NCI-H774 (cell line): Measurements from ENCODE around the gene SVIL.

Experiments
- DNase-seq: peaks from one replicate; lab custom pipeline; 2025; lab: John Stamatoyannopoulos, UW

SVIL gene, protein sequence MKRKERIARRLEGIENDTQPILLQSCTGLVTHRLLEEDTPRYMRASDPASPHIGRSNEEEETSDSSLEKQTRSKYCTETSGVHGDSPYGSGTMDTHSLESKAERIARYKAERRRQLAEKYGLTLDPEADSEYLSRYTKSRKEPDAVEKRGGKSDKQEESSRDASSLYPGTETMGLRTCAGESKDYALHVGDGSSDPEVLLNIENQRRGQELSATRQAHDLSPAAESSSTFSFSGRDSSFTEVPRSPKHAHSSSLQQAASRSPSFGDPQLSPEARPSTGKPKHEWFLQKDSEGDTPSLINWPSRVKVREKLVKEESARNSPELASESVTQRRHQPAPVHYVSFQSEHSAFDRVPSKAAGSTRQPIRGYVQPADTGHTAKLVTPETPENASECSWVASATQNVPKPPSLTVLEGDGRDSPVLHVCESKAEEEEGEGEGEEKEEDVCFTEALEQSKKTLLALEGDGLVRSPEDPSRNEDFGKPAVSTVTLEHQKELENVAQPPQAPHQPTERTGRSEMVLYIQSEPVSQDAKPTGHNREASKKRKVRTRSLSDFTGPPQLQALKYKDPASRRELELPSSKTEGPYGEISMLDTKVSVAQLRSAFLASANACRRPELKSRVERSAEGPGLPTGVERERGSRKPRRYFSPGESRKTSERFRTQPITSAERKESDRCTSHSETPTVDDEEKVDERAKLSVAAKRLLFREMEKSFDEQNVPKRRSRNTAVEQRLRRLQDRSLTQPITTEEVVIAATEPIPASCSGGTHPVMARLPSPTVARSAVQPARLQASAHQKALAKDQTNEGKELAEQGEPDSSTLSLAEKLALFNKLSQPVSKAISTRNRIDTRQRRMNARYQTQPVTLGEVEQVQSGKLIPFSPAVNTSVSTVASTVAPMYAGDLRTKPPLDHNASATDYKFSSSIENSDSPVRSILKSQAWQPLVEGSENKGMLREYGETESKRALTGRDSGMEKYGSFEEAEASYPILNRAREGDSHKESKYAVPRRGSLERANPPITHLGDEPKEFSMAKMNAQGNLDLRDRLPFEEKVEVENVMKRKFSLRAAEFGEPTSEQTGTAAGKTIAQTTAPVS (N-terminal part only)

DNA sequence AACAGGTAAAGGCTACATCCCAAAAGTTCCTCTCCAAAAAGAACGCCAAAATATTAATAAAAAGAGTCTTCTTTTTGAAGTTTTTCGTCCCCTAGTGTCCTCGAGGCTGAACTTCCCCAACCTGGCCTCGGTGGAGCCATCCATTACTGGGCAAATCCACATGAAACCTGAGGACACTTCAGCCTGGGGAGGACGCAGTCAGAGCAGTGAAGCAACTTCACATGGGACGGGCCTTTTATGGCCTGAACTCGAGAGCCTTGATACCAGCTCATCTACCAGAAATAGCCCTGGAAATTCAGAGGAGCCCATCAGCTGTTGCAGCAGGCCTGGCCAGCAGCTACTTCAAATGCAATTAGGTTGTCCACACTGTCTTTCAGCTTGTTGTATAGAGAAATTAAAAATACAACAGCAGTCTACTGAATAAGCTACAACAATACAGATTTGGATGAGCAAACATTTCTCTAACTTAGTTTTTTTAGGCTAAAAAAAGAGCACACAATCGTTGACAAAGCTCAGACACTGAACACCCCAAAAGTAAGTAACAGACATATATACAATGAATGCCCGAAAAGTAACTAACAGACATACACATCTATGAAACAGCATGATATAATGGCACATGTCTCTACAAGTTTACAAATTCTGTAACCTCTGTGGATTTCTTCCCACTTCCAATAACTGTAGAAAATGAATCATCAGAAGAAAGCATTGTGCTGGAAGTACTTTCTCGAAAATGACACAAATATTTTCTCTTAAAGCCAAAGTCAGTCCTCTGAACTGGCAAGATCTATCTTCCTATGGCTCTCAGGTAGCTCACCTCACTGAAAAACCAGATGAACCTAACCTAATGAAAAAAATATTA, at the start of gene SVIL:
SVIL (minus strand) TSS at position 208 of the 862 bp plus-strand sequence. CDS start 79,913 bp downstream, outside the sequence.
- DNase-seq: no peak

DNA sequence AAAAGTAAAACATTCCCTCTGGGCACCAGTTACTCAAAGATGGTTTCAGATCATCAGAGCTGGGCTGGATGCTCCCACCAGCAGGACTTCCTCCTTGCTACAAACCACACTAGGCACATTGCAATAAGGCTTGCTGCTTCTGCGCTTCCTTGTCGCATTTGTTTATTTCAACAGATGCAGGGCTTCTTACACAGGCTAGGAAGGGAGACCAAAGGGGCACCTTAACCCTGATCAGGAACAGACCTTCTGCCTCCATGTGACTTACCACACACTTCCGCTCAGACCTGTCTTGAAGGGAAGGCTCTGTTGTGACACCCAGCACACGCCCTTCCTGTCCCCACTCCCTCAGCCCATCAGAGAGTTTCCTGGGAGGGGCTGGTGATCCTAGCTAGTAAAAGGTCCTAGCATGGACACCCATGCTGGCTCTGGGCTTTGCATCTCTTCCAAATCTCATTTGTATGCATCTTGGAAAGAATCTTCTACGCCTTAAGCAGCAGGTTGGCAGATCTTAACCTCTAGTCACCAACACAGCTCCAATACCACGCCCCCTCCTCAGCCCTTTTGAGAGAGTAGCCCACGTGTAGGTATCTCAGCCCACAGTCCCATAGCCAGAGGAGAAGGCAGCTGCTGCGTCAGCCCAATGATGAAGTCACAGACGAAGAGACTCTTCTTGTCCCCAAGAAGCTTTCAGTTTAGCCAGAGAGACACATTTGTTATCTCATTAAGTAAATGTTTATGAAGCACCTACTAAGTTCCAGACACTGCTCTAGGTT, 47.1 kb upstream of the SVIL start:
- no peak for DNase-seq

DNA sequence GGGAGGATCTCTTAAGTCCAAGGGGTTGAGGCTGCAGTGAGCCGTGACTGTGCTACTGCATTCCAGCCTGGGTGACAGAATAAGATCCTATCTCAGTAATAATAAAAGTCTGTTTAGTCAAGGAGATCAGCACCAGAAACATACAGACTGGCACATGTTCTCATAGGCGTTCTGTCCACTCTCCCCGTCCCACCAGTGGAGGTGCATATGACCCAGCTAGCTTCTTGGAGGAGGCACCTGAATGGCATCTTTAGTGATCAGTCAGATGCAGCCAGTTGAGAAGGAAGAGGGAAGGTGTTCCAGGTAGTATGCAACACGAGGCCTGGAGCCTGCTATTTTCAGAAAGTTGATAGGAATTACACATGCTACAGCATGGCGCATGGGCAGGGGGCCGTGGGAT, 45.3 kb upstream of the SVIL start:
- no peak for DNase-seq

DNA sequence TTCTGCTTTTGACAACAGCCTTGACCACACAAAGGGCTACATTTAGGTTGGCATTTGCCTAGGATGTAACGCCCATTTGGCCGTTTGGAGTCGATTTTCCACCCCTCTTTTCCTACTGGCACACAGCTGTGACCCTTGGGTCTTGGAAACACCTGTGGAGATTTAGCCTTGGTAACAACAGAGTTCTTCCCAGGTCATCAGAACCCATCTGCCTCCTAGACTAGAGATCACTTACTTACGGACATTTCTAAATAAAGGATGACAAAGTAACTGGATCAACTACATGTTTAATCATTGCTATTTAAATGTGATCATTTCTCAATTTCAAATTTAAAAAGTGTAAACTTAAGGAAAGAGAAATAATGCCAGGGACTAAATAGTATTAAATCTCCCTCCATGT, 42.0 kb upstream of the SVIL start:
- DNase-seq: no peak

DNA sequence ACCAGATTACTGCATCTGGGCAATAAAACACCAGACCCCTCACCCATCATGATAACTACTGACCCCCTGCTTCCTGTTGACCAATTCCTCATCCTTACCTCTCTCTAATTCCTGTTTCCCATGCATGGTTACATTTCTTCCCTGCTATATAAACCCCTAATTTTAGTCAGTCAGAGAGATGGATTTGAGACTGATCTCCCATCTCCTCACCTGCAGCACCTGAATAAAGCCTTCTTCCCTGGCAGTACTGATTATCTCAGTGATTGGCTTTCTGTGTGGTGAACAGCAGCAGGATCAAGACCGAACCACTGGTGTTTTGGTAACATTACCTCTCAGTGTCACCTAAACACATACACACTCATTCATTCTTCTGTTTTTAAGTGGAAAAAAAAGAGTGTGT, 41.2 kb upstream of the SVIL start:
- no peak for DNase-seq

DNA sequence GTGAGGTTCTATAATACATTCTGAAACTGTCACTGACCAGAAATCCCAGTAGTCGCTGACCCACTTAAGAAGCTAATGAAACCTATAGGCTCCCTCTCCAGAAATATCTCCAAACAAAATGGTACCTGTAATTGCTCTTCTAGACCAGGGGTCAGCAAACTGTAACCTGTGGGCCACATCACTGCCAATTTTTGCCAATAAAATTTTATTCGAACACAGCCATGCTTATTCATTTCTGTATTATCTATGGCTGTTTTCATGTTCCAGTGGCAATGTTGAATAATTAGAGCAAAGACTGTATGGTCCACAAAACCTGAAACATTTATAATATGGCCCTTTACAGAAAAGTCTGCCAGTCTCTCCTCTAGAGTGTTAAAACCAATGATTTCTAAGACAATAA, 37.2 kb upstream of the SVIL start:
- no peak for DNase-seq

DNA sequence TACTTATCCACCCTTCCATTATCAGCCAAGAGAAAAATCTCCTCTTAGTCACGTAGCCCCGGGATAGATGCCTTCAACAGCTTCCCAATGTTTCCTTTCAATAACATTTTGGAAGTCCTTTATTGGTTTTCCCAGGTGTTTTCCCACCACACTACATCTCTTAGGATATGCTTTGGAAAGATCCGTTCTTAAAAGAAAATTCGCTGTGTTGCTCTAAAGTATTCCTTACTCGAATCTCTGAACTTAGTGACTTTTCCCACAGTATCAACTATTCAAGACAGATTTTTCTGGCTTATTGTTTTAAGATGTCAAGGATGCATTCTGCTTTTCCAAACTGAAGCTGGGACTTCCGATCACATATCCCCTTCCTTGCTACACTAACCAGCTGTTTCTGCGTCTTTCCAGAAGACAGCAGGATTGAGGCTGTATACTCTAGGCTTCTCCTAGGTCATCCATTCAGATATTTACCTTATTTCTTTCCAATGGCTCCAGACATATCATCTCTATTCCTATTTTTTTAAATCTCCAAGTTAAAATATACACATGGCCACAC, 36.5 kb upstream of the SVIL start:
- DNase-seq: no peak

DNA sequence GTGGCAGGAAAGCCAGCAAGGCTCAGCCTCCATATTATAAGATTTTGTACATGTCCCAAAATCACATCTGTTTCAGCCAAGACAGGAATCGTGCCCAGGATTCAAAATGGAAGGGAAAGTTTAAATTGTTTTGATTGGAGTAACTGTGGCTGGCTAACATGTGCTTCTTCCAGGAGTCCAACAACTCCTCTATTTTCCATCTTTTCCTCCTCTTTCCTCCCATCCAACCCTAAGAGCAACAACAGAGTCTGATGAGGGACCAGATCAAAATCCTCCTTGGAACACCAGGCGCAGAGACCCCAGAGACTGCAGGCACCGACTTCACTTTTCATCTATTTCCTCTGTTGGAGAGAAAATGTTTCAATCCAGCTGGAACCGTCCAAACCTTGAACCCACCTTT, 36.0 kb upstream of the SVIL start:
- DNase-seq: no peak

DNA sequence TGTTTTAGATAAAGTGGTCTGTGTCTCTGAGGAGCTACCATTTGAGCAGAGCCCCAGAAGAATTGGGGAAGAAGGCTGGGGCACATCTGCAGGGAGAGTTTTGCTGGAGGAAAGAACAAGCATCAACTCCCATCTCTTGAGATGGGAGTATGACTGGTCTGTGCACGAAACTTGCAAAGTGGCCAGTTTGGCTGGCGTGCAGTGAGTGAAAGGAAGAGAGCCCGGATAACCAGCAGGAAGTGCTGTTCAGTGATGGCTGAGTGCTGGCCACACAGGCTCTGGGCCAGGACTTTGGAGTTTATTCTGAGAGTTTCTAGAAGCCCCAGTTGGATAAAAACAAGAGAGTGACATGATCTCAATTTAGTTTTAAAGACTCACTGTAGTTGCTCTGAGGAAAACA, 34.4 kb upstream of the SVIL start:
- DNase-seq: no peak

DNA sequence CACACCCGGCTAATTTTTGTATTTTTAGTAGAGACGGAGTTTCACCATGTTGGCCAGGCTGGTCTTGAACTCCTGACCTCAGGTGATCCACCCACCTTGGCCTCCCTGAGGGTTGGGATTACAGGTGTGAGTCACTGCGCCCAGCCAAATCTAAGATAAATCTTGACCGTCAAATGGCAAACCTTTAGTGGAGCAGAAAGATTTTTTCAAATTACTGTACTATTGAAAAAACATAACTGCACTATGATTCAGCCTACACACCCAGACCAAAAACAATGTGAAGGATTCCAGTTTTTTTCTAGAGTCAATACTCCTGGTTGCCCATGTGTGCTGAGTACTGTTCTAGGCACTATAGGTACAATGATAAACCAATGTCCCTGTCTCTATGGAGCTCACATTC, 33.9 kb upstream of the SVIL start:
- DNase-seq: no peak

DNA sequence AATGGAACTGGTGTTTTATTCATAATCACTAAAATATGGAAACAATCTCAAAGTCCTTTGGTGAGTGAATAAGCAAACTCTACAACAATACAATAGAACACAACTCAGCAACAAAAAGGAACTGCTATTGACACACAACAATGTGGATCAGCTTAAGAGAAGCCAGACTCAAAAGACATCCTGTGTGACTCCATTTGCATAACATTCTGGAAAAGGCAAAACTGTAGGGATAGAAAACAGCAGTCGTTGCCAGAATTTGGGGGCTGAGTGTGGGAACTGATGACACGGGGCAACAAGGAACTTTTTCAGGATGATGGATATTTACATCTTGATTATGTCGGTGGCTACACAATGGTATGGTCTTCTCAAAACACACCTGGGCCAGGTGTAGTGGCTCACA, 32.4 kb upstream of the SVIL start:
- DNase-seq: no peak

DNA sequence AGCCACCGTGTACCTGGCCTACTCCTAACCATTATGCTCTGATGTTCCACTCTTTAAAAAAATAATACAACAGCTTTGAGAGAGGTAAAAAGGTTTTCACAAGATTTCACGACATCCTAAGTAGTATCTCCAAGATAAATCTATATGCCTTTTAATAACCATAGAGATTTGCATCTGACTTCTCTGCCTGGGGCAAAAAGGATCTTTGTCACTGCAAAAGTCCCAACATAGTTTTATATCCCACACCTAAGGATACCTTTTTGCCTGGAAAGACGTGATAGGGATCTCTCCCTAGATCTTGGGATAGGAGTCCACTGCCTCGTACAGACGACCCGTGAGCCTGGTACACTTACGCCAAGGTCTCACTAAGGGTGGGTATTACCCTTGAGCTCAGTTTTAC, 31.4 kb upstream of the SVIL start:
- DNase-seq: no peak

DNA sequence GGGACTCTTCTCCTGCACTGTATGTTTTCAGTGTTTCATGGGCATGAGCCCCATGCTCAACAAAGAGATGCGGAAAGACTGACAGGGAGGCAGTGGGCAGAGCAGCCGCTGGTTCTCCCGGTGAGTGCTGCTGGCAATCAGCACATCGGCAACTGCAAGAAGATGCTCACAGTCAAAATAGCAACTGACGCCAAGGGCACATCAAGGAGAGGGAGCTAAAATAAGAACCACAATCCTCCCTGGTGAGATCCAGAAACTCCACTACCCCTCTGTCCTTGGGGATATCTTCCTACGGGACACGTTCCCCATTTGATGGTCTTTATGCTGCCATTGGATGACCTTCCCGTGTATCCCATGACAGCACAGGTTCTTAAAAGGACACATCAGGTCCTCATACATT, 28.9 kb upstream of the SVIL start:
- no peak for DNase-seq

DNA sequence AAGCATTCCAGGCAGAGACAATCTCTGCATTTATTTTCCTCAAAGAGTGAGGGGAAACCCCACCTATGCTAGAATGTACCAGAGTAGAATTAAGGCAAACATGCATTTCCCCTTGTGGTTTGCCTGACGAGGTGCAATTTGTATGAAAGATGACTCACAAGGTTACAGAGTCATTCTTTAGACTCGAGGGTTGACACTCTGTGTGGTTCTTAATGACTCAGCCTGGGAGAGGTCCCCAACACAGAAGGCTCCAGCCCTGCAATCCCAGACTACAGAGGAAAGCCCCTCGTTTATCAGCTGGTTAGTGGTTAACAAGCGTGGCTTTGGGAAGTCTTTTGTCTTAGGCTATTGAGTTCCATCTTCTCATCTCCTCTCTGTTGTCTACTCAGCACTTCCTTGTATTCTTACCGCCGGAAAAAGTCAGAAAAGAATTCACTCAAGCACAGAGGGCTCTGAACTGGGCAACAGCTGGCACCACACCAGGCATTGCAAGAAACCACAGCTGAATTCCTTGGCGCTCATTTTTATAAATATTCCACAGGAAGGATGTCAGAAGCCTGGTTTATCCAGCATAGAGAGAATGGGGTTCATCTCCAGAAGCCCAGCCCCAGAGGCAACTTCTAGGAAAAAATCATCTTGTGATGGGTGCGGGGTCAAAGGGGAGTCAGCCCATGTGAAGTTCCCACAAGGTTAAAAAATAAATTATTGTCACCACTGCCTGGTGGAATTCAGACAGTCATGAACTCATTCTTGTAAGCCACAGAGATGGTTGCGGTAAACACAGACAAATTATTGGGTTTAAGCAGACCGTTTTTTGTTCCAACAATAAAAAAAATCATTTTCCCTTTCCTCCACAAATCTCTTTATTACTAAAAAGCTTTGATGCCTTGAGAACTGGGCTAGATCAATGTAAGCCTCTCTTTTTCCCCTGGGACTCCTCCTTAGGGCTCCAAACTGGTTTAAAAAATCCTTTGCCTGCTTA, 24.5 kb upstream of the SVIL start:
- no peak for DNase-seq

DNA sequence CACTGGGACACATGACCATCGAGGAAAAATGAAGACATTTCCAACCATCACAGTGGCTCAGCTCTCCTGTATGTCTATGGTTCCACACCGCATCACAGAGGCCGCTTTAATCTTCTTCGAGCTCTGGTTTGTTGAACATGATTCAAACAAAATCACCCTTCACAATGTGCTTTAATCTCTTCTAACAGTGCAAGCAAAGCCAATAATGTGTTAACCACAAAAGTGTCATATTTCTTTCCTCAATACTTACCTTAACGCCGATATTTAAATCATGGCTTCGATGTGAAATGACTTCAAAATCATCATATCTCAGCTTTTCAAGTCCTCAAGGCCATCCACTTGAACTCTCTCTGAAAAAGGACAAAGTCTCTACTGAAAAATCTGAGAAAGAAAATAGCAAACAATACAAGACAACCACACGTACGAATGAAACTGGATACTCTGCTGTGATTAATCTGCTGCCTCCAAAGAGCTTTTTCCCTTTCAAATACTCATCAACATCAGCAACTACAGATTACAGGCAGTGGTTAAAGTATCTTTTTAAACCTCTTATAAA, 23.0 kb upstream of the SVIL start:
- peak; percentile 36 for DNase-seq

DNA sequence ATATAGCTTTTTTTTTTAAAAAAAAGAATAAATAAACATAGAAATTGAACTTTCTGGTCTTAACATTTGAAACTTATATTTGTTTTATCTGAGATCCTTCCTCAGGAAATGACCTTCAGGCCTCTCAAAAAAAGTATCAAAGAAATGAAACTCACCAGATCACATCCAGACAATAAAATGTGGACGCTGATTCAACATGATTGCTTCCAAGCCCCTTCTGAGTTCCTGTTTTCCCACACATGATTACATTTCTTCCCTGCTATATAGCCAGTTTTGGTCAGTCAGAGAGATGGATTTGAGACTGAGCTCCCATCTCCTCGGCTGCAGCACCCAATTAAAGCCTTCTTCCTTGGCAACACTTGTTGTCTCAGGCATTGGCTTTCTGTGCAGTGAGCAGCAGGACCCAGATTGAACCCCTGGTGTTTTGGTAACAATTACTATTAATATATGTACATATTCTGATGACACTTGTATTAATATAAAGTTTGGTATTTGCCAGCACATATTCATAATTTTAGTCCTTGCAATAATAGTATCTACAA, 21.8 kb upstream of the SVIL start:
- no peak for DNase-seq

DNA sequence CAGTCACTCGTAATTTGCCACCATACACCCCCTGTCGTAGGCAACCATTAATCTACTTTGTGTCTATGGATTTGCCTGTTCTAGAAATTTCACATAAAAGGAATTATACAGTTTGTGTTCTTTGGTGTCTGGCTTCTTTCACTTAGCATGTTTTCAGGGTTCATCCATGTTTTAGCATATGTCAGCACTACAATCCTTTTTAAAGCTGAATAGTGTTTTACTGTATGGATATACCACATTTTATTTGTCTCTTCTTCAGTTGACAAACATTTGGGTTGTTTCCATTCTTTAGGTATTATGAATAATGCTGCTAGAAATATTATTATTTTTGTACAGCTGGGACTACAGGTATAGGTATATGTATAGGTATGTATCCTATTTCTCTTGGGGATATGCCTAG, 17.4 kb upstream of the SVIL start:
- no peak for DNase-seq

DNA sequence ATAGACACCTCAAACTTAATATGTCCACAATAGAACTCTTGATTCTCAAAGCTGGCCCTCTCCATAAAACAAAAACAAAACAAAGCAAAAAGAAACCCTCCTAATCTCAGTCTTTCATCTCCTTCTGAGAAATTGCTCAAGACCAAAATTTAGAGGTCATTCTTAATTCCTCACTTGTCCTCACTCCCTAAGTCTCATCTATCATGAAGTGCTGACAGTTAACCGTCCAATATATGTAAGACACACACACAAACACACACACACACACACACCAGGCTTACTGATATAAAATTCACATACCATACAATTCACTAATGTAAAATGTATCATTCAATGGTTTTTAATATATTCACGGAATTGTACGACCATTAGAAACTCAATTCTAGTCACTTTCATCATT, 17.0 kb upstream of the SVIL start:
- no peak for DNase-seq

DNA sequence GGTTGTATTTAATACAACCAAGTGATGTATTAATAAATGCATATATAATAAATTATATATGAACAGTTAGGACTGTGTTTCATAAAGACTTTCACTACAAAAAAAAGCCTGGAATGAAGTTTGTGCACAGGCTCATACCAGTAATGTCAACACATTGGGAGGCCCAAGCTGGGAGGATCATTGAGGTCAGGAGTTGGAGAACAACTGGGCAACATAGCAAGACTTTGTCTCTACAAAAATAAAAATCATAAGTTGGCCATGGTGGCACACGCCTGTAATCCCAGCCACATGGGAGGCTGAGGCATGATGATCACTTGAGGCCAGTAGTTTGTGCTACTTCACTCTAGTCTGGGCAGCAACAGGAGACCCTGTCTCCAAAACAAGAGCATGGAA, 15.8 kb upstream of the SVIL start:
- no peak for DNase-seq
